ENCODE results near the gene TMEM147.

GRCh38 chr19:35582760-35583159 lies 37.3 kb downstream of the TMEM147 start:
- TF ChIP-seq CTCF (IDR thresholded peaks at IDR 0.05; ENCODE audit: low read length) (no peak), EZH2 (IDR thresholded peaks at IDR 0.05; ENCODE audit: borderline replicate concordance, low read length) (no peak)

Data from OCI-LY1 (cell line).